GM12873 (cell line): Measurements from ENCODE around the gene EGFL7.

Experiments used
- CTCF ChIP-seq: IDR thresholded peaks from 2 replicates; pipeline ENCODE4 v1.5.1; 2012; ENCODE audit warnings: low read depth, mild to moderate bottlenecking, moderate library complexity, low read length, control low read depth; ENCODE audit not compliant: insufficient read depth; ENCODE audit errors: missing control alignments

The EGFL7 gene

DNA sequence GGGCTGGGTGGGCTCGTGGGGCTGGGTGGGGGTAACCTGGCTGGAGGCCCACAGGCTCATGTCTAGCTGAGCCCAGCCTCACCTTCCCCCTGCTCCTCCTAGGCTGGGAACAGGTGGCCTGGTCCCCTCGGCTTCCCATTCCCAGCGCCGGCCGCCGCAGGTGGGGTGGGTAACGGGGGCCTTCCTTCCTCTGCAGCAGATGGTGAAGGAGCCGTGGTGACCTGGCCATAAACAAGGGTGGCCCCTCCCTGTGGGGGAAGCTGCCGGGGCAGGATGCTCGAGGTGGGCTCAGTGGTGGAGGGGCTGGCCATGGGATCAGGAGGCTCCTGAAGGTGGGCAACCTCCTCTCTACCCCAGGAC is 41.0 kb upstream of the EGFL7 start:
- TF ChIP-seq CTCF = no peak

DNA sequence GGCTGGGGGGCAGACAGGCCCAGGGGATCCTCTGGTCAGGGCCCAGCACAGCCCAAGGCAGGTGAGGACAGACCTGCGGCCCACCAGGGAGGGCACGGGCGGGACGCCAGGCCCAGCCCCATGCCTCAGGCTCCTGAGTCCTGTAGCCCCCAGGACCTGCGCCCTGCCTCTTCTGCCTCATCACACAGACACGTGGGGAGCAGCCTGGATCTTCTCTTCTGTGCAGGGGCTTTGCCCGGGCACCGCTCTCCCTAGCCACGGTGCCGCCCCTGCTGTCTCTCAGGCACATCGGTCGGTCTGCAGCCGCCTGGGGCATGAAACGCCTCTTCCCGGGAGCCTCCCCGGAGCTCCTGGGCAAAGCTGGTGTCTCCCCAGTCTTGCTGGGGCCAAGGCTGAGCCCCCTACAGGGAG is 40.2 kb upstream of the EGFL7 start:
- no peak for TF ChIP-seq CTCF

GRCh38 chr9:136623016-136623841 is 39.5 kb upstream of the EGFL7 start:
- no peak for TF ChIP-seq CTCF

DNA sequence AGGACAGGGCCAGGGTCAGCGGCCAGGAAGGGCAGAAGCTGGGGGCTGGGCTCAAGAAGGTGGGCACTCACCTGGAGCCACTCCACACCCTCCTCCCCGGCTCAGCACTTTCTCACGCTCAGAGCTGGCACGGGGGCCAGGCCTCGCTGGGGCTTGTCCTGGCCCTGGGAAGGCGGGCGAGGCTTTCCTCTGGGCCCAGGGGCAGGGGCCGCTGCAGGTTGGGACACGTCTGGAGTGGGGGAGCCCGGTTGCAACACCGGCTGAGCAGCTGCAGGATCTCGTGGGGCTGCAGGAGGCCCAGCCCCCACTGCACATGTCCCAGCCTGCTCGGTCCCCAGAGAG is 38.9 kb upstream of the EGFL7 start:
- no peak for TF ChIP-seq CTCF

DNA sequence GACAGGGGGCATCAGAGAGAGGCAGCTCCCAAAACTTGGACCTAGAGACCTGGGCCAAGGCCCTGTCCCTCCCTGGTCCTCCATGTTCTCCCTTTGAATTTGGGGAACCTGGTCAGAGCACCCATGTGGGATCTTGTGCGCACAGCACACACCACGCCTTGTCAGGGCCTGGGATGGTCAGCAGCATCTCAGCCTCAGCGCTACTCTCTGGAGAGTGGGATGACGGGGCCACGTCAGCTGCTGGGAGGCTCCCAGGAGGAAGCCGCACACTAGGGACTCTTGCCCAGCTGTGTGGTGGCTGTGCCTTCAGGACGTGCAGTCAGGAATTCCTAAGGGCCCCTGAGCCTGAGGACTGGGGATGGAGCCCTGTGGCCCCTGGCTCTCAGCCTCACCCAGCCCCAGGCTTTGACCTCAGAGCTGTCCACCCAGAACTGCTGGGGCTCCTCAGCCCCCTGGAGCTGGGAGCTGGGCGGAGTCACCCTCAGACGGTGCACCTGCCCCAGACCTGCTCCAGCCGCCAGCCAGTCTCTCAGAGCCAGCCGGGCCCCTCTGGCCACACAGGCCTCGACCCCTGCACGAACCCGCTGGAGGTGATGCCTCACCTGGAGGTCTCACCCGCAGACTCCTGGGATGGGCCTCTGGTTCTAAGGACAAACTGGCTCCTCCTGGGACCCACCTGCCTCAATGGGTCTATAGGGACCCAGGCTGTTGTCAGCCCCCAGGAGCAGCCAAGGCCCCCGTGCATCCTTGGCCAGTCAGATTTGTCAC is 38.3 kb upstream of the EGFL7 start:
- TF ChIP-seq CTCF = no peak

DNA sequence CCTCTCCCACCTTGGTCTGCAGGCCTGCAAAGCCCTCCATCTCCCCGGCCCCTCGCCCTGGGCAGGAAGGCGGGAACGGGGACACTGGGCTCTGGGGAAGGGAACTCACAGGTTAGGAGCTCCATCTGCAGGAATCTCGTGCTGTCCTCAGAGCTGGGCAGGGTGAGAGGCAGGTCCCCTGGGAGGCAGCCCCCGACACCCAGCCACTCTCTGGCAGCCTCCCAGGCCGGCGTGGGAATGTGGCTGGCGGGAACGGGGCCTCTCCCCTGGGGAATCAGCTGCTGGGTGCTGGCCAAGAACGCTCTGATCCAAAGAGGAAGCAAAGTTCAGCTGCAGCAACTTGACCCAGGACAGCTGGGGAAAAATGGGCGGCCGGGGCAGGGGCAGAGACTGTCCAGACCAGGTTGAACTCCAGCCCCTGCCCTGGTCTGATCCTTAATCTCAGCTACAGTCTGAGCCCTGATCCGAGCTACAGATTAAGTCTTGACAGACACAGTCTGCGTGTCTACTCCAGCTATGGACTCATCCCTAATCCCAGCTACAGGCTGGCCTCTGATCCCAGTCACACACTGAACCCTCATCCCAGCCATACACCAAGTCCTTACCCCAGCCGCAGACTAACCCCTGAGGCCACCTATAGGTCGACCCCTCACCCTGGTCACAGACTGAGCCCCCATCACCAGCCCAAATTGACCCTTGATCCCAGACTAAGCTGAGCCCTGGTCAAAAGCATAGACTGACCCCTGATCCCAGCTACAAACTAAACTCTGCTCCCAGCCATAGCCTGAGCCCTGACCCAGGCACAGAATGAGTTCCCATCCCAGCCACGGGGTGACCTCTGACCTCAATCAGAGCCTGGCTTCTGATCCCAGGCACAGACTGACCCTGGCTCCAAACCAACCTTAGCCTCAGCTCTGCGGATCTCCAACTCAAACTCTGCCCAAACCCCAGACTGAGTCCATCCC is 37.3 kb upstream of the EGFL7 start:
- TF ChIP-seq CTCF = no peak

GRCh38 chr9:136626066-136626725 is 36.5 kb upstream of the EGFL7 start:
- no peak for TF ChIP-seq CTCF
